K562 (cell line): Measurements from ENCODE around the gene GAPDH. TPM values are rescaled to one million over a fixed set of nuclear protein-coding genes. Genes with fewer than 3 reads are reported as not detected.
A peak's percentile ranks its signal among the peaks of the same experiment; 100 is the strongest.

ENCODE experiments used
- FOS ChIP-seq: IDR thresholded peaks from 3 replicates; pipeline ENCODE4 v1.6.1; 2011; ENCODE audit not compliant: insufficient read length; ENCODE audit errors: extremely low read depth
- GATA2 ChIP-seq: sonication (generic); formaldehyde crosslinking; IDR thresholded peaks from 2 replicates; pipeline ENCODE4 v1.4.0; 2020; ENCODE audit warnings: mild to moderate bottlenecking, missing genetic modification reagents
- PHF21A ChIP-seq: fragments of 450-650 bp; IDR thresholded peaks from 2 replicates; pipeline ENCODE4 v1.6.1; 2017; ENCODE audit warnings: low read depth, borderline replicate concordance
- polyA plus RNA-seq, 8 experiments: library from polyadenylated mRNA; depleted of rRNA in 4 of 8; stranded (reverse) in 5 of 8; unstranded in 3 of 8; fragments of >200 nt; fragmentation: Nextera tagmentation in 2 of 8; fragmentation: Illumina TruSeq in 1 of 8; extraction: Ambion mirVana in 2 of 8; extraction: Trizol in 1 of 8; gene quantifications; 2 replicates each; pipeline versions ENCODE4 v1.2.1 to v1.2.3, GENCODE V29; 2011 to 2014; ENCODE audit warnings: inconsistent platforms in 1 of 8, missing spikeins in 1 of 8
- total RNA-seq, 7 experiments: library from RNA; depleted of rRNA in 6 of 7; stranded (reverse); fragments of >200 nt in 6 of 7; fragmentation: Illumina TruSeq in 2 of 7; extraction: Trizol in 2 of 7; gene quantifications; 2 replicates each; pipeline versions ENCODE4 v1.2.1 to v1.2.3, GENCODE V29; 2011 to 2021; ENCODE audit warnings: low replicate concordance in 1 of 7
- TF ChIP-seq, protein P1 (sequence below): fragments of 450-650 bp; formaldehyde crosslinking; IDR thresholded peaks from 2 replicates; pipeline ENCODE4 v1.4.0; 2022; ENCODE audit warnings: missing genetic modification characterization
- TF ChIP-seq, protein P2 (sequence below), 2 experiments: fragments of 450-650 bp; formaldehyde crosslinking in 1 of 2; IDR thresholded peaks; 2 replicates each; pipeline versions ENCODE4 v1.4.0 to v1.6.1; 2014 to 2020; ENCODE audit warnings: mild to moderate bottlenecking in 2 of 2, borderline replicate concordance in 1 of 2, low read depth in 1 of 2
- TF ChIP-seq, protein P3 (sequence below), 2 experiments: IDR thresholded peaks in 1 of 2; conservative IDR thresholded peaks in 1 of 2; 2 replicates each; pipeline ENCODE4 v1.6.1; 2016; ENCODE audit warnings: low read depth in 2 of 2, mild to moderate bottlenecking in 1 of 2, missing compliant biosample characterization in 1 of 2, missing genetic modification characterization in 1 of 2, moderate library complexity in 1 of 2
- TF ChIP-seq, protein P4 (sequence below), 2 experiments: fragments of 450-650 bp; conservative IDR thresholded peaks; 2 replicates each; pipeline ENCODE4 v1.6.1; 2017; ENCODE audit warnings: mild to moderate bottlenecking in 2 of 2, moderate library complexity in 2 of 2
- TF ChIP-seq, protein P5 (sequence below): fragments of 450-650 bp; IDR thresholded peaks from one replicate; pipeline ENCODE4 v1.6.1; 2018; ENCODE audit warnings: mild to moderate bottlenecking, moderate library complexity; ENCODE audit not compliant: partially characterized antibody

GAPDH gene
- total and polyA plus RNA-seq, 9 of the 15 experiments (the other 6 are each of a cell fraction or from before 2014, with no cell fraction given): 2,206 to 6,793 (median 4,217) TPM

DNA sequence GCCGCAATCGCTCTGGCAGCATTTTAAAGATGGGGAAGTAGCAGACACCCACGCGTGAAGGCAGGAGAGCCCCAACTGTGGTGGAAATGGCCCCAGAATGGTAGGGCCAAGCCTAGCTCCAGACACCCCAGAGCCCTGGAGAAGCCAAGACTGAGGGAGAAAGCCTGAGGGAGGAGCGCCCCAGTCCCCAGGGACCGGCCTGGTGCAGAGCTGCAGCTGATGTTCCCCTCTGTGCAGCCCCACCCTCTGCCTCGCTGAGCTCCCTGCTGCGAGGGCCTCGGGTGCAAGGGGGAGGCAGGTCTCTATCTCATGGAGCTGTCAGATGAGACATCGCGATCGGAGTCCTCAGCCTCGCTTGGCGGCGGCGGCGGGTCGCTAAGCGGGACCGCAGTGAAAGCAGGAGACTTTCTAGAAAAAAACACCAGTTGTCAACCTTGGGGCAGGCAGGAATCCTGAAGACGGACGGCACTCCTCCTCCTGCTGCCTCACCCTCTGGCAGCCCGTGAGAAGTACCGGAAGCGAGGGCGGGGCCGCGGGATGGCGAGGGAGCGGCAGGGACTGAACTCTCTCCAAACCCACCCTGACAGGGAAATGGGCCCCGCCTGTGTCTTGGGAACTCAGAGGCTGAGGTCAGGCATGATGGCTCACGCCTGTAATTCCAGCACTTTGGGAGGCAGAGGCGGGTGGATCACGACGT is 6.0 kb downstream of the GAPDH start (continued):
- TF ChIP-seq, protein P1, sequence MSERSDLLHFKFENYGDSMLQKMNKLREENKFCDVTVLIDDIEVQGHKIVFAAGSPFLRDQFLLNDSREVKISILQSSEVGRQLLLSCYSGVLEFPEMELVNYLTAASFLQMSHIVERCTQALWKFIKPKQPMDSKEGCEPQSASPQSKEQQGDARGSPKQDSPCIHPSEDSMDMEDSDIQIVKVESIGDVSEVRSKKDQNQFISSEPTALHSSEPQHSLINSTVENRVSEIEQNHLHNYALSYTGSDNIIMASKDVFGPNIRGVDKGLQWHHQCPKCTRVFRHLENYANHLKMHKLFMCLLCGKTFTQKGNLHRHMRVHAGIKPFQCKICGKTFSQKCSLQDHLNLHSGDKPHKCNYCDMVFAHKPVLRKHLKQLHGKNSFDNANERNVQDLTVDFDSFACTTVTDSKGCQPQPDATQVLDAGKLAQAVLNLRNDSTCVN (CRISPR knock-in tag): no peak
- TF ChIP-seq FOS (no peak), GATA2 (CRISPR knock-in tag) (no peak), PHF21A (no peak)
- TF ChIP-seq, protein P2, sequence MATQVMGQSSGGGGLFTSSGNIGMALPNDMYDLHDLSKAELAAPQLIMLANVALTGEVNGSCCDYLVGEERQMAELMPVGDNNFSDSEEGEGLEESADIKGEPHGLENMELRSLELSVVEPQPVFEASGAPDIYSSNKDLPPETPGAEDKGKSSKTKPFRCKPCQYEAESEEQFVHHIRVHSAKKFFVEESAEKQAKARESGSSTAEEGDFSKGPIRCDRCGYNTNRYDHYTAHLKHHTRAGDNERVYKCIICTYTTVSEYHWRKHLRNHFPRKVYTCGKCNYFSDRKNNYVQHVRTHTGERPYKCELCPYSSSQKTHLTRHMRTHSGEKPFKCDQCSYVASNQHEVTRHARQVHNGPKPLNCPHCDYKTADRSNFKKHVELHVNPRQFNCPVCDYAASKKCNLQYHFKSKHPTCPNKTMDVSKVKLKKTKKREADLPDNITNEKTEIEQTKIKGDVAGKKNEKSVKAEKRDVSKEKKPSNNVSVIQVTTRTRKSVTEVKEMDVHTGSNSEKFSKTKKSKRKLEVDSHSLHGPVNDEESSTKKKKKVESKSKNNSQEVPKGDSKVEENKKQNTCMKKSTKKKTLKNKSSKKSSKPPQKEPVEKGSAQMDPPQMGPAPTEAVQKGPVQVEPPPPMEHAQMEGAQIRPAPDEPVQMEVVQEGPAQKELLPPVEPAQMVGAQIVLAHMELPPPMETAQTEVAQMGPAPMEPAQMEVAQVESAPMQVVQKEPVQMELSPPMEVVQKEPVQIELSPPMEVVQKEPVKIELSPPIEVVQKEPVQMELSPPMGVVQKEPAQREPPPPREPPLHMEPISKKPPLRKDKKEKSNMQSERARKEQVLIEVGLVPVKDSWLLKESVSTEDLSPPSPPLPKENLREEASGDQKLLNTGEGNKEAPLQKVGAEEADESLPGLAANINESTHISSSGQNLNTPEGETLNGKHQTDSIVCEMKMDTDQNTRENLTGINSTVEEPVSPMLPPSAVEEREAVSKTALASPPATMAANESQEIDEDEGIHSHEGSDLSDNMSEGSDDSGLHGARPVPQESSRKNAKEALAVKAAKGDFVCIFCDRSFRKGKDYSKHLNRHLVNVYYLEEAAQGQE (IDR thresholded peaks at IDR 0.05; ENCODE audit: borderline replicate concordance): no peak
- TF ChIP-seq, protein P2 (CRISPR knock-in tag; IDR thresholded peaks at IDR 0.05; ENCODE audit: low read depth): no peak
- TF ChIP-seq, protein P3, sequence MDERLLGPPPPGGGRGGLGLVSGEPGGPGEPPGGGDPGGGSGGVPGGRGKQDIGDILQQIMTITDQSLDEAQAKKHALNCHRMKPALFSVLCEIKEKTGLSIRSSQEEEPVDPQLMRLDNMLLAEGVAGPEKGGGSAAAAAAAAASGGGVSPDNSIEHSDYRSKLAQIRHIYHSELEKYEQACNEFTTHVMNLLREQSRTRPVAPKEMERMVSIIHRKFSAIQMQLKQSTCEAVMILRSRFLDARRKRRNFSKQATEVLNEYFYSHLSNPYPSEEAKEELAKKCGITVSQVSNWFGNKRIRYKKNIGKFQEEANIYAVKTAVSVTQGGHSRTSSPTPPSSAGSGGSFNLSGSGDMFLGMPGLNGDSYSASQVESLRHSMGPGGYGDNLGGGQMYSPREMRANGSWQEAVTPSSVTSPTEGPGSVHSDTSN (CRISPR knock-in tag; IDR thresholded peaks at IDR 0.05; ENCODE audit: low read depth): no peak
- TF ChIP-seq, protein P3 (tag; conservative IDR thresholded peaks at IDR 0.05; ENCODE audit: low read depth): no peak
- TF ChIP-seq, protein P4, sequence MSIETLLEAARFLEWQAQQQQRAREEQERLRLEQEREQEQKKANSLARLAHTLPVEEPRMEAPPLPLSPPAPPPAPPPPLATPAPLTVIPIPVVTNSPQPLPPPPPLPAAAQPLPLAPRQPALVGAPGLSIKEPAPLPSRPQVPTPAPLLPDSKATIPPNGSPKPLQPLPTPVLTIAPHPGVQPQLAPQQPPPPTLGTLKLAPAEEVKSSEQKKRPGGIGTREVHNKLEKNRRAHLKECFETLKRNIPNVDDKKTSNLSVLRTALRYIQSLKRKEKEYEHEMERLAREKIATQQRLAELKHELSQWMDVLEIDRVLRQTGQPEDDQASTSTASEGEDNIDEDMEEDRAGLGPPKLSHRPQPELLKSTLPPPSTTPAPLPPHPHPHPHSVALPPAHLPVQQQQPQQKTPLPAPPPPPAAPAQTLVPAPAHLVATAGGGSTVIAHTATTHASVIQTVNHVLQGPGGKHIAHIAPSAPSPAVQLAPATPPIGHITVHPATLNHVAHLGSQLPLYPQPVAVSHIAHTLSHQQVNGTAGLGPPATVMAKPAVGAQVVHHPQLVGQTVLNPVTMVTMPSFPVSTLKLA (conservative IDR thresholded peaks at IDR 0.05): peak; percentile 1 to 10; a peak in 1 of 4 replicates
- TF ChIP-seq, protein P5, sequence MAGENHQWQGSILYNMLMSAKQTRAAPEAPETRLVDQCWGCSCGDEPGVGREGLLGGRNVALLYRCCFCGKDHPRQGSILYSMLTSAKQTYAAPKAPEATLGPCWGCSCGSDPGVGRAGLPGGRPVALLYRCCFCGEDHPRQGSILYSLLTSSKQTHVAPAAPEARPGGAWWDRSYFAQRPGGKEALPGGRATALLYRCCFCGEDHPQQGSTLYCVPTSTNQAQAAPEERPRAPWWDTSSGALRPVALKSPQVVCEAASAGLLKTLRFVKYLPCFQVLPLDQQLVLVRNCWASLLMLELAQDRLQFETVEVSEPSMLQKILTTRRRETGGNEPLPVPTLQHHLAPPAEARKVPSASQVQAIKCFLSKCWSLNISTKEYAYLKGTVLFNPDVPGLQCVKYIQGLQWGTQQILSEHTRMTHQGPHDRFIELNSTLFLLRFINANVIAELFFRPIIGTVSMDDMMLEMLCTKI: no peak
